T-helper 2 cell treated with Interferon-gamma antibody and Interleukin-4, amounts not matched to agents 5 μg/mL and 100 μg/mL, for 36 hours (primary cell): ENCODE measurements around the gene SETD3.

Source experiments
- DNase-seq: peaks from one replicate; pipeline ENCODE4 v3.0.0; 2021; ENCODE audit warnings: low spot score
- H3K27ac Mint-ChIP-seq: one replicate; pipeline ENCODE4 v1.8.0; 2021; ENCODE audit warnings: mild to moderate bottlenecking, mixed read lengths
- H3K27me3 Mint-ChIP-seq: one replicate; pipeline ENCODE4 v1.8.0; 2021; ENCODE audit warnings: low read depth, mixed read lengths
- H3K36me3 Mint-ChIP-seq: one replicate; pipeline ENCODE4 v1.8.0; 2021; ENCODE audit warnings: low read depth, mixed read lengths
- H3K4me1 Mint-ChIP-seq: one replicate; pipeline ENCODE4 v1.8.0; 2021; ENCODE audit warnings: low read depth, mixed read lengths
- H3K4me3 Mint-ChIP-seq: one replicate; pipeline ENCODE4 v1.8.0; 2022; ENCODE audit warnings: mild to moderate bottlenecking, moderate library complexity, mixed read lengths
- H3K9me3 Mint-ChIP-seq: one replicate; pipeline ENCODE4 v1.8.0; 2021; ENCODE audit warnings: mixed read lengths

The SETD3 gene

DNA sequence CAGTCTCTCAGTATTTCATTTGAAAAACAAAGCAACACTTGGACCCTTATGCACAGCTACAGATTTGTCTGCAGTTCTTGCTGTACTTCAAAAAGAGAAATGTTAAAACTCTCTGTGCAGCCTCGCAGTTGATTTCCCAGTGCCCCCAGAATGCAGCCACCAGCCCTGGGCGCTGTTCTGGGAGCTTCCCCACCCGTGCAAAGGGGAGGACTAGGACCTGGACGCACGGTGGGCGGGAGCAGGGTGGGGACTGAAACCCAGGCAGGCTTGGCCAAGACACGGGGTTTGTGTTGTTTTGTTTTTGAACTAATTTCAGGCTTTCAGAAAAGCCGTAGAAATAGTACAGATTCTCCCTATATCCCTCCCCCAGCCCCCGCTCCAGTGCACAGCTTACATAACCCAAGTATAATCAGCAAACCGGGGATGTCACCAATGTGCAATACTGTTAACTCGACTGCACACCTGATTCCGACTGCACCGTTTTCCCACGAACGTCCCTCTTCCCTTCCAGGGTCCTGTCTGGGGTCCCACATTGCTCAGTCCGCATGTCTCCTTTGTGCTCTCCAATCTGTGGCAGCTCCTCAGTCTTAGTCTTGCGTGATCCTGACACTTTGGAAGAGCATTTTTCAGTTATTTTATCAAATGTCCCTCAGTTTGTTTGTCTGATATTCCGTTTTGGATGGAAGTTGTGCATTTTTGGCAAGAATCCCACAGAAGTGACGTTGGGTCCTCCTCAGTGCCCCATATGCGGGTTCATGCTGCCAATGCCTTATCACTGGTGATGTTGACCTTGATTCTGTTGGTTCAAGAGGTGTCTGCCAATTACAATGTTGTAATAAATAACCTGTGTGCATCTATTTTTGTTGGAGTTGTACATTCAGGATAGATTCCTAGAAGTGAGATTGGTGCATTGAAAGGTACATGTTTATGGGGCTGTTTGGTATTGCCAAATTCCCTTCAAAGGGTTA lies 95.9 kb downstream of the SETD3 start:
- DNase-seq = no peak
- no peaks in the 10 kb centered on the region for H3K36me3 Mint-ChIP-seq
- no peak overlapping the region for H3K4me3 Mint-ChIP-seq
- H3K27me3 Mint-ChIP-seq = peaks cover 6% of the 10 kb centered on the region
- H3K4me1 Mint-ChIP-seq = peaks cover 3% of the 10 kb centered on the region
- H3K9me3 Mint-ChIP-seq = no peaks in the 10 kb centered on the region
- no peak overlapping the region for H3K27ac Mint-ChIP-seq

DNA sequence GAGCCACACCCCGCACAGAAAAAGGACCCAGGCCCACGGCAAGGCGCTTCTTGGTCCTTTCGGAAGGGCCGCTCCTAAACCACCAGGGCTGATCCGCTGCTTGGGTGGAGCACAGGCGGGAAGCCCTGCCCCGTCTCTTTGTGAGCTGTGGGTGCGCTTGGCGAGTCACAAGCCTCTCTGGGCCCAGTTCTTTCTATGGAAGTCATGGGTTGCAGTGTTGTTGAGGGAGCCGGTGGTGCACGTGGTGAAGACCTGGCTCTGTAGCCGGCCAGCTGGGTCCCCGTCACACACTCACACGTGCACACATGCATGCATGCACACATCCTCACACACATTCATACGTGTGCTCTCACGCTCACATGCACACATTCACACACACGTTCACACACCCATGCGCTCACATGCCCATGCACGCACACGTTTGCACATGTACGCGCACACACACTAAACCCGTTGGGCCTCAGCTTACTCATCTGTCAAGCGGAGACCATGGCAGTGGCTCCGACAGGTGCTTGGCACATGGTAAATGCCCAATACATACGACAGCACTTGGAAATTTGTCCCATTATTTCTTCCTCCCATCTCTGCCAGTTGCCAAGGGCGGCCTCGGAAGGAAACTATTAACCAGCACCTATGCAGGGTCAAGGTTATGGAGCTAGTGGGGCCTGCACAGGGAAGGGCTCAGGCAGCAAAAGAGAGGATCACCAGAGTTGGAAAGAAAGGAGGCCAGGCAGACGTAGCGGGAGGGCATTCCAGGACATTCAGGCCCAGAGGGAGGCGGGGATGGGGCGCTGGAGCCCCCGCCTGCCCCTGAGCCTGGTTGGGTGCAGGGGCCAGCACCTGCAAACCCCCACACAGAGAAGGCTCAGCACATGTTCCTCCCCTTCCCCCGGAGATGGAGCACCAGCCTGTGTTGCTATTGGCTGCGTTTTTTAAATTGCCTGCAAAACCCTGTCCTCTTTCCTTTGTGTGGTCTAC lies 96.9 kb downstream of the SETD3 start:
- peaks cover 6% of the 10 kb centered on the region for H3K27me3 Mint-ChIP-seq
- H3K27ac Mint-ChIP-seq = no peak overlapping the region
- H3K4me3 Mint-ChIP-seq = no peak overlapping the region
- DNase-seq = no peak
- H3K9me3 Mint-ChIP-seq = no peaks in the 10 kb centered on the region
- no peaks in the 10 kb centered on the region for H3K36me3 Mint-ChIP-seq
- peaks cover 3% of the 10 kb centered on the region for H3K4me1 Mint-ChIP-seq

DNA sequence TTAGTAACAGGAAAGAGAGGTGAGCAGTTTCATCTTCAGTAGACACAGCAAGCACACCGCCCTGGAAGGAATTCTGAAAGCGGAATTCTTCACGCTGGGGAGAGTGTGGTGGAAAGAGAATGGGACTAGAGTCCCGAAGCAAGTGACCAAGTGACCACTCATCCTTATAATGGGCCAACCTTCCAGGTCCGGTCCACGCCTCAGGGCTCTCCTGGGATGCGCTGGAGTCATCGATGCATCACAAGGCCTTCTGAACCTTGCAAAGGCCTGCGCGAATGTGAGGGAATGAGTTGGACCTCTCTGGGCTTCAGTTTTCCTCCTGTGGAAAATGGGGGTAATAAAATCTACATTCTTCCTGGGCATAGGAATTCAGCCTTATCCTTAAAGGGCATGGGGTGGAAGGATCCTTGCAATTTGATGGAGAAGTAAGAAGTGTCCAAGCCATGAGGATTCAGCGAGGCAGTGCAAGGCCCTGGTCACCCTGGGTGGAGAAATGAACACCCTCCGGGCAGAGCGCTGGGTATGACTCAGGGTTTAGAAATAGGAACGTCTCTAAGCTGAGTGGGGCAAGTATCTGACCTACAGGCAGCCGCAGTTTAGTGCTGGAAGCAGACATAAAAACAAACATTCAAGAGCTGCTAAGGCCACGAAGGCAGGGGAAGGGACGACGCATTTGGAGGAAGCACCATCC lies 97.7 kb downstream of the SETD3 start:
- Mint-ChIP-seq H3K27ac (no peak overlapping the region), H3K36me3 (no peaks in the 10 kb centered on the region), H3K9me3 (no peaks in the 10 kb centered on the region), H3K4me1 (peaks cover 3% of the 10 kb centered on the region), H3K4me3 (no peak overlapping the region), H3K27me3 (peaks cover 6% of the 10 kb centered on the region)
- no peak for DNase-seq

DNA sequence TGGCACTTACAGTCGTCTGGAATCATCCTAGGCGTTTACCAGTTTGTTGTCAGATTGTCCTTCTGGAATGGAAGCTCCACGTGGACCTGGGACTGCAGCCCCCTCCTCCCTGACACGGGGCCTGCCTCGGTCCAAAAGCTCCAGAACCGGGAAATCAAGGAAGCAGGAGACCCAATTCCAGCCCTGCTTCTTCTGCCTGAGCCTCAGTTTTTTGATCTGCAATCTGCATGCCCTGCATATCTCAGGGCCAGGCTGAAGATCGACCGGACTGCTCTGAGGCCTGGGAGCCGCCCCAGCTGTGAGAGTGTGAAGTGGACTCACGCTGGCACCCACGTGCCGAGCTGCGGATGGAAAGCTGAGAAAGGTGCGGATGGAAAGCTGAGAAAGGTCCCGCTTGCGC lies 98.6 kb downstream of the SETD3 start:
- H3K4me3 Mint-ChIP-seq = no peak overlapping the region
- no peak for DNase-seq
- peaks cover under 1% of the 10 kb centered on the region for H3K4me1 Mint-ChIP-seq
- H3K9me3 Mint-ChIP-seq = no peaks in the 10 kb centered on the region
- no peak overlapping the region for H3K27ac Mint-ChIP-seq
- peaks cover 5% of the 10 kb centered on the region for H3K27me3 Mint-ChIP-seq
- H3K36me3 Mint-ChIP-seq = no peaks in the 10 kb centered on the region

DNA sequence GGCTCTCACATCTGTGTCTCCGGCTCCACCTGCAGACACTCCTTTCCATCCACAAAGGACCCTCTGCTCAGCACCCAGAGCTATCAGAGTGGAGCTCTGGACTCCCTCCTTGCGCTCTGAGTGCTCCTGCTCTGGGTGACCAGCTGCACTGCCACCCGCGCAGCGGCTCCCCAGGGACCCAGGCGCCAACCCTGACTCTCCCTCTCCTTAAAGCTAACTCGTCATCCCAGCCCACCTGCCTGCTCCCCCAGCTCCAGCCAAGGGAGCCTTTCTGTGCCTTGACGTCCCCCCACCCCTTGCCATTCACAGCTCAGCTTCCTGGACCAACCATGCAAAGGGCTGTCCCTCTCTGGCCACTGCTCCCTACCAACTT lies 99.0 kb downstream of the SETD3 start:
- peaks cover 5% of the 10 kb centered on the region for H3K27me3 Mint-ChIP-seq
- no peaks in the 10 kb centered on the region for H3K9me3 Mint-ChIP-seq
- H3K4me3 Mint-ChIP-seq = no peak overlapping the region
- no peaks in the 10 kb centered on the region for H3K36me3 Mint-ChIP-seq
- no peak overlapping the region for H3K27ac Mint-ChIP-seq
- no peak for DNase-seq
- H3K4me1 Mint-ChIP-seq = no peaks in the 10 kb centered on the region

DNA sequence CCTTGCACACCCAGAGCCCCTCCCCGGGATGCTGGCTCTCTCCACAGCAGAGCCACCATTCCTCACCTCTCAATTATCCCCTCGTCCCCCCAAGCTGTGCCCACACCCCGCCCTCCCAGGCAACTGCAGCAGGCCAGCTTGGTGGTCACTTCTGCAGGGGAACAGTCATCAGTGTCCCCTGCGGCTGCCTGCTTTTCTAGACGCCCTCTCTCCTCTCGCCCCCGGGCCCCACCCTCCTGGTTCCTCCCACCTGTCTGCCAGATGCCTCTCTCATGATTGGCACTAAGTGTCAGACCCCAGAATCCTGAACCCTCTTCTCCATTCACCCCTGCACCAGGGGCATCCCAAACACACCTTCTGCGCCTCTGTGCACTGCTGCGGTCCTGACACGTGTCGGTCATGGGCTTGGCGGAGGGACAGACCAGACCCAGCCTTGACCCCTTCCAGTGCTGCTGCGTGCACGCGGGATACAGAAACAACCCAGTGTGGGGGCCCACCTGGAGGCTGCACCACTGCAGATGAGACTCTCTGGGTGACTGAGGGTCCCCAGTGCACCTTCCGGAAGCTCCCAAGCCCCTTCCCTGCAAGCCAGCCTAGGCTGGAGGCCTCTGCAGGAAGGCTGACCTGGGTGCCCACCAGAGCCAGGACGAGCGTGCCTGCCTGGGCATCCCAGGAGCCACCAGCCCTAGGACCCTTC lies 99.5 kb downstream of the SETD3 start:
- Mint-ChIP-seq H3K27me3 (peaks cover 5% of the 10 kb centered on the region), H3K4me1 (no peaks in the 10 kb centered on the region), H3K27ac (no peak overlapping the region), H3K36me3 (no peaks in the 10 kb centered on the region), H3K9me3 (no peaks in the 10 kb centered on the region), H3K4me3 (no peak overlapping the region)
- no peak for DNase-seq

DNA sequence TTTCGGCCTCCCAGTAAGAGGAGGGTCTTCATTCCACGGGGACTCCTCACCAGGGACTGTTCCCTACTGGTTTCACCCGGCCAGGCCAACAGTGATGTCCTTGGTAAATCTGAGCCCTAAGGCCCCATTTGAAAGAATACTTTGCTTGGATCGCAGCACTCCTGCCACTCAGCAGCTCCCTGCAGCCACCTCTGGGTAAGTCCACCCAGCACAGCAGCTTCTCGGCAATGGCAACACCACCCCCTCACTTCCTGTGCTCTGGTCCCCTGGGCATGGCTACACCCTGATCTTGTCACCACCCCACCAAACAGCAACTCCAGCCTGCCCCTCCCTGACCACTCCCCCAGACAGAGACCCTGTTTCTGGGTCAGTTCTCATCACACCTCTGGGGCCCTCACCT lies 100.3 kb downstream of the SETD3 start:
- H3K9me3 Mint-ChIP-seq = no peaks in the 10 kb centered on the region
- peaks cover 5% of the 10 kb centered on the region for H3K27me3 Mint-ChIP-seq
- H3K36me3 Mint-ChIP-seq = no peaks in the 10 kb centered on the region
- DNase-seq = no peak
- no peak overlapping the region for H3K27ac Mint-ChIP-seq
- no peaks in the 10 kb centered on the region for H3K4me1 Mint-ChIP-seq
- H3K4me3 Mint-ChIP-seq = no peak overlapping the region

DNA sequence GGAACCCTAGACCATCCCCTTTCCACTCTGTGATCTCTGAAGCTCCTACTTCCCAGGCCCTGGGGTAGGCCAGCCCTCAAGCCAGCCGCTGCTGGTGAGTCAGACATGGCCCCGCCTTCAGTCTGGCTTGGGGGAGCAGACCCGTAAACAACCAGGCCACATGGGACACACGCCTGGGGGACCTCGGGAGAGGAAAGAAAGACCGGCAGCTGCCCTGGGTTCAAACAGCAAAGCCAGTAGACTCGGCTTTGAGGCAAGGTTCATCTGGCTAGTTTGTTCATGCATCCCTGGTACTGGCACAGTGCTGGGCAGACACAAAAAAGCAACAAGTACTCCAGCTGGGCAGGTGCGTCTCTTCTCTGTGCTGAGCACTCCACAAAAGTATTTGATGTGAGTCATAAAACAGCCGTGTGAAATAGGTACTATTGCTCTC lies 101.9 kb downstream of the SETD3 start:
- no peak for DNase-seq
- peaks cover 3% of the 10 kb centered on the region for H3K27me3 Mint-ChIP-seq
- H3K36me3 Mint-ChIP-seq = no peaks in the 10 kb centered on the region
- no peak overlapping the region for H3K27ac Mint-ChIP-seq
- H3K9me3 Mint-ChIP-seq = no peaks in the 10 kb centered on the region
- H3K4me1 Mint-ChIP-seq = no peaks in the 10 kb centered on the region
- no peak overlapping the region for H3K4me3 Mint-ChIP-seq

DNA sequence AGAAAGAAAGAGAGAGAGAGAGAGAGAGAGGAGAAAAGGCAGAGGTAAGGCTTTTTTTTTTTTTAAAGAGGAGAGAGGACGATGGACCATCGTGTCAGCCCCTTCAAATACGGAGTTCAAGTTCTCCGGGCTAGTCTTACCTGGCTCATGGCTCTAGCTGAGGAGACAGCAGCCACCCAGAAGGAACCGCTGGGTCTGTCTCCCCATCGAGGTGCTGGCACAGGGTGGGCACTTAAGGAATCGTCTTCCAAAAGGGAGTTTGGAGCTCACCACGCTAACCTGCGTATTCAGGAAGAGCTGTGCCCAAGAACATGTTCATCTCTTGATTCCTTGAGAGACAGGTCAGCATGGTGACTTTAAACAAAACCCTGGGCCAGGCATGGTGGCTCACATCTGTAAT lies 102.7 kb downstream of the SETD3 start:
- DNase-seq = no peak
- no peak overlapping the region for H3K4me3 Mint-ChIP-seq
- H3K27me3 Mint-ChIP-seq = peaks cover 10% of the 10 kb centered on the region
- H3K36me3 Mint-ChIP-seq = no peaks in the 10 kb centered on the region
- H3K4me1 Mint-ChIP-seq = no peaks in the 10 kb centered on the region
- no peak overlapping the region for H3K27ac Mint-ChIP-seq
- no peaks in the 10 kb centered on the region for H3K9me3 Mint-ChIP-seq

DNA sequence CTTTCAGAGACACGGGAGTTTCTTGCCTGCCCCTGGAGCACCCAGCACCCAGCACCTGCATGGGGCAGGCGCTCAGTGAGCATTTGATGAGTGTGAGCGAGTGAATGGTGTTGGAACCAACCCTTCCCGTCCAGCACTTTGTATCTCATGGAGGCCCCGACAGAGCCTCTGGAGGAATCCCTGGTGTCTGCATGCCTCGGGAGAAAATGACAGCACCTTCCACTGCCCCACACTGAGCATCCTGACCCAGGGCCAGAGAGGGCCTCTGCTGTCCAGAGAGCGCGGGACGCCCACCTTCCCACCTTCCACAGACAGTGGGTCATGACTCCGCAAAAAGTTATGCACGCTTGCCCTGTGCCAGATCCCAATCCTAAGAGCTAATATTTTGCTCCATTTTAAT lies 105.7 kb downstream of the SETD3 start:
- Mint-ChIP-seq H3K4me3 (no peak overlapping the region), H3K36me3 (no peaks in the 10 kb centered on the region), H3K27ac (no peak overlapping the region), H3K4me1 (no peaks in the 10 kb centered on the region), H3K9me3 (no peaks in the 10 kb centered on the region), H3K27me3 (peaks cover 16% of the 10 kb centered on the region)
- no peak for DNase-seq

DNA sequence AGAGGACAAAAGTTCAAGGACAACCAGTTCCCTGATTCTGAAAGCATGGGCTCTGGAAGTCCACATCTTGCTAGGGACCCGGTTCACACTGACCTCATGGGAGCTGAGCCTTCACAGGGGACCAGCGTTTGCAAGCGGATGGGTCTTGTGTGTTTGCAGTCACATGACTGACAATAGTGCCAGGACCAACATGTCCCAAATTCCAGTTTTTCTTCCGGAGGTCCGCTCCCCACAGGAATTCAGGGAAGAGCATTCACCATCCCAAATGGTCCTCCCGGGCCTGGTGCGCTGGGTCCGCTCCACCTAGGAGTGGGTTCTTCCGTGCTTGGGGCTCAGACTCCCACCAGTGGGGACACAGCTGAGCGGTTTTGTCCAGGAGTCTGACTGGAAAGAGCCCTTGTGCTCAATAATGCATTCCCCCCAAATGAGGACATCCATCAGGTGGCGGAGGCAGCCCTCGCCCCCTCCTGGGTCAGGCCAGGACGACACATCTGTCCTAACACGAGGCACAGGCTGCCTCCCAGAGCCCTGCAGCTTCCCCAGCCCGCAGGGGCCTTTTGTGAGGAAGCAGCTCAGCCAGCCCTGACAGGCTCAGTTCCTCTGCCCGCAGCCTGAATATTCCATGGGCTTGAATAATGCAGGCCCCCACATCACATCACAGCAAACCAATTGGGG lies 116.9 kb downstream of the SETD3 start:
- Mint-ChIP-seq H3K9me3 (no peaks in the 10 kb centered on the region), H3K4me1 (no peaks in the 10 kb centered on the region), H3K4me3 (no peak overlapping the region), H3K36me3 (no peaks in the 10 kb centered on the region), H3K27me3 (no peaks in the 10 kb centered on the region), H3K27ac (no peak overlapping the region)
- no peak for DNase-seq

DNA sequence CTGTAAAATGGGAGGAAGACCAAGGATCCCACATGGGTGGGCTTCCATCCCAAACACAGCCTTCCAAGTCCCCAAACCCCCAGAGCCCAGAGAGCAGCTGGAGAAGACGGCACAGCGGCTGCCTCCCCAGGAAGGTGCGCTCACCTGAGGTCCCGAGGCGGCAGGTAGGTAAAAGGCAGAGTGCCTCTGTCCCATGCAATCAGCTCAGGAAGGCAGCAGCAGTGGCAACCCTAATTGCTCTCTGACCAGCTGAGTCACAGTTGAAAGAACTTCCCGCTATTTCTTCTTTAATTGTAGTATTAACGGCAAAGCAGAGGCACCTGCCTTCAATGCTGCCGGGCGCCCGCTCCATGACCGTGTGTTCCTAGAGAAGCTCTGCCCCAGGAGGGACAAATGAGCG lies 117.6 kb downstream of the SETD3 start:
- Mint-ChIP-seq H3K36me3 (no peaks in the 10 kb centered on the region), H3K27me3 (no peaks in the 10 kb centered on the region), H3K4me3 (no peak overlapping the region), H3K4me1 (no peaks in the 10 kb centered on the region), H3K27ac (no peak overlapping the region), H3K9me3 (no peaks in the 10 kb centered on the region)
- DNase-seq = no peak
